Neural cell (in vitro differentiated cells): ENCODE data around the gene MRPL19. TPM values are rescaled to one million over a fixed set of nuclear protein-coding genes. Genes with fewer than 3 reads are reported as not detected.

Source experiments
- H2AFZ ChIP-seq: fragments of 200-600, 300-800 bp; sonication (generic), shearing (Covaris generic); 2 replicates; pipeline ENCODE4 v1.6.0; 2014; ENCODE audit warnings: low read depth, mild to moderate bottlenecking, antibody characterized with exemption, low read length, moderate library complexity
- H3F3A ChIP-seq: fragments of 200-600 bp; shearing (Covaris generic); 2 replicates; pipeline ENCODE4 v1.6.1; 2016; ENCODE audit warnings: mild to moderate bottlenecking, moderate library complexity, mixed read lengths, antibody characterized with exemption, low read length; ENCODE audit not compliant: insufficient read depth, poor library complexity, severe bottlenecking
- H3K27ac ChIP-seq: fragments of 200-600, 300-800 bp; sonication (generic), shearing (Covaris generic); 2 replicates; pipeline ENCODE4 v1.5.1; 2014; ENCODE audit warnings: mild to moderate bottlenecking, low read length, moderate library complexity
- H3K27me3 ChIP-seq: fragments of 300-800, 200-600 bp; sonication (generic), shearing (Covaris generic); 2 replicates; pipeline ENCODE4 v1.6.0; 2014; ENCODE audit warnings: mild to moderate bottlenecking, low read depth, low read length, moderate library complexity; ENCODE audit not compliant: insufficient read depth
- H3K36me3 ChIP-seq: fragments of 300-800, 200-600 bp; sonication (generic), shearing (Covaris generic); 2 replicates; pipeline ENCODE4 v1.5.1; 2014; ENCODE audit warnings: mild to moderate bottlenecking, antibody characterized with exemption, low read length, moderate library complexity; ENCODE audit not compliant: insufficient read depth
- H3K4me2 ChIP-seq: fragments of 300-800, 200-600 bp; sonication (generic), shearing (Covaris generic); 2 replicates; pipeline ENCODE4 v1.6.0; 2014; ENCODE audit warnings: mild to moderate bottlenecking, low read length
- H3K4me3 ChIP-seq: fragments of 300-800, 200-600 bp; sonication (generic), shearing (Covaris generic); 2 replicates; pipeline ENCODE4 v1.5.1; 2014; ENCODE audit warnings: mild to moderate bottlenecking, low read length, moderate library complexity
- H3K79me2 ChIP-seq: fragments of 200-600 bp; shearing (Covaris generic); replicated peaks from 2 replicates; pipeline ENCODE4 v1.6.0; 2014; ENCODE audit warnings: mild to moderate bottlenecking, low read length, moderate library complexity; ENCODE audit not compliant: insufficient read depth
- H3K9ac ChIP-seq: fragments of 300-800, 200-600 bp; sonication (generic), shearing (Covaris generic); 2 replicates; pipeline ENCODE4 v1.6.1; 2016; ENCODE audit warnings: mild to moderate bottlenecking, low read length, mixed read lengths
- H3K9me2 ChIP-seq: fragments of 200-600 bp; shearing (Covaris generic); 2 replicates; pipeline ENCODE4 v1.6.1; 2016; ENCODE audit warnings: mild to moderate bottlenecking, low read length, mixed read lengths; ENCODE audit not compliant: insufficient read depth
- H3K9me3 ChIP-seq: fragments of 200-600, 300-800 bp; sonication (generic), shearing (Covaris generic); 2 replicates; pipeline ENCODE4 v1.6.1; 2016; ENCODE audit warnings: mild to moderate bottlenecking, mixed run types, low read length, moderate library complexity, mixed read lengths
- H4K20me1 ChIP-seq: fragments of 200-600 bp; shearing (Covaris generic); 2 replicates; pipeline ENCODE4 v1.6.1; 2016; ENCODE audit warnings: mild to moderate bottlenecking, mixed run types; ENCODE audit not compliant: insufficient read depth
- EP300 ChIP-seq: fragments of 450-650 bp; conservative IDR thresholded peaks from 2 replicates; pipeline ENCODE4 v1.6.1; 2014; ENCODE audit warnings: antibody characterized with exemption, mild to moderate bottlenecking, moderate library complexity; ENCODE audit not compliant: poor library complexity, severe bottlenecking
- EZH2 ChIP-seq: fragments of 200-600, 300-800 bp; shearing (Covaris generic), sonication (generic); IDR thresholded peaks from 2 replicates; pipeline ENCODE4 v1.6.1; 2014; ENCODE audit warnings: antibody characterized with exemption, low read length, borderline replicate concordance, mild to moderate bottlenecking; ENCODE audit not compliant: insufficient read depth, poor library complexity, severe bottlenecking
- MXI1 ChIP-seq: fragments of 450-650 bp; conservative IDR thresholded peaks from 2 replicates; pipeline ENCODE4 v1.6.1; 2014; ENCODE audit warnings: antibody characterized with exemption, mild to moderate bottlenecking; ENCODE audit not compliant: poor library complexity, severe bottlenecking
- POLR2AphosphoS5 ChIP-seq: IDR thresholded peaks from 2 replicates; pipeline ENCODE4 v1.6.1; 2012
- RAD21 ChIP-seq: fragments of 450-650 bp; conservative IDR thresholded peaks from 2 replicates; pipeline ENCODE4 v1.6.1; 2014; ENCODE audit warnings: antibody characterized with exemption, mild to moderate bottlenecking, moderate library complexity
- REST ChIP-seq: IDR thresholded peaks from 2 replicates; pipeline ENCODE4 v1.6.1; 2012; ENCODE audit warnings: borderline replicate concordance
- SMC3 ChIP-seq: fragments of 450-650 bp; conservative IDR thresholded peaks from 2 replicates; pipeline ENCODE4 v1.6.1; 2014; ENCODE audit warnings: antibody characterized with exemption, mild to moderate bottlenecking, moderate library complexity; ENCODE audit not compliant: poor library complexity
- TAF1 ChIP-seq: IDR thresholded peaks from 2 replicates; pipeline ENCODE4 v1.6.1; 2012; ENCODE audit warnings: low read depth
- polyA plus RNA-seq: library from polyadenylated mRNA; depleted of rRNA; stranded (reverse); fragments of >200 nt; gene quantifications from 2 replicates; pipeline ENCODE4 v1.2.3, GENCODE V29; 2014
- TF ChIP-seq, protein P1 (sequence below): fragments of 450-650 bp; IDR thresholded peaks from 2 replicates; pipeline ENCODE4 v1.5.1; 2014; ENCODE audit warnings: antibody characterized with exemption, mild to moderate bottlenecking, moderate library complexity; ENCODE audit not compliant: poor library complexity, severe bottlenecking

MRPL19 gene
- polyA plus RNA-seq, 1 donor from 2014 or later = 28.1 TPM

DNA sequence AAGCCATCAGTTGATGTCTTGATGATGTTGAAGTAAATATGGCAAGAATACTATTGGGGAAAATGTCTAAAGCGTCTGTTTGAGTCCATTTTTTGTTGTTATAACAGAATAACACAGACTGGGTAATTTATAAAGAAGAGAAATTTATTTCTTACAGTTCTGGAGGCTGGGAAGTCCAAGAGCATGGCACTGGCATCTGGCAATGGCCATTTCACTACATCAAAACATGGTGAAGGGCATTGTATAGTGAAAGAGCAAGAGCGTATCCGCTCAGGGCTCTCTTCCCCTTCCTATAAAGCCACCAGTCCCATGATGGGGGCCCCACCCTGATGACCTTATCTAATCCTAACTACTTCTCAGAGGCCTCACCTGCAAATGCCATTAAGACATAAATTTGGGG is 29.6 kb upstream of the MRPL19 start:
- TF ChIP-seq MXI1 (no peak), REST (no peak), POLR2AphosphoS5 (no peak), TAF1 (no peak)
- TF ChIP-seq, protein P1, sequence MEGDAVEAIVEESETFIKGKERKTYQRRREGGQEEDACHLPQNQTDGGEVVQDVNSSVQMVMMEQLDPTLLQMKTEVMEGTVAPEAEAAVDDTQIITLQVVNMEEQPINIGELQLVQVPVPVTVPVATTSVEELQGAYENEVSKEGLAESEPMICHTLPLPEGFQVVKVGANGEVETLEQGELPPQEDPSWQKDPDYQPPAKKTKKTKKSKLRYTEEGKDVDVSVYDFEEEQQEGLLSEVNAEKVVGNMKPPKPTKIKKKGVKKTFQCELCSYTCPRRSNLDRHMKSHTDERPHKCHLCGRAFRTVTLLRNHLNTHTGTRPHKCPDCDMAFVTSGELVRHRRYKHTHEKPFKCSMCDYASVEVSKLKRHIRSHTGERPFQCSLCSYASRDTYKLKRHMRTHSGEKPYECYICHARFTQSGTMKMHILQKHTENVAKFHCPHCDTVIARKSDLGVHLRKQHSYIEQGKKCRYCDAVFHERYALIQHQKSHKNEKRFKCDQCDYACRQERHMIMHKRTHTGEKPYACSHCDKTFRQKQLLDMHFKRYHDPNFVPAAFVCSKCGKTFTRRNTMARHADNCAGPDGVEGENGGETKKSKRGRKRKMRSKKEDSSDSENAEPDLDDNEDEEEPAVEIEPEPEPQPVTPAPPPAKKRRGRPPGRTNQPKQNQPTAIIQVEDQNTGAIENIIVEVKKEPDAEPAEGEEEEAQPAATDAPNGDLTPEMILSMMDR = no peak
- H3F3A ChIP-seq = no peaks in the 10 kb centered on the region
- H4K20me1 ChIP-seq = no peaks in the 10 kb centered on the region
- no peak overlapping the region for H2AFZ ChIP-seq
- H3K36me3 ChIP-seq = no peaks in the 10 kb centered on the region
- H3K4me2 ChIP-seq = no peak overlapping the region
- H3K79me2 ChIP-seq = no peaks in the 10 kb centered on the region
- no peaks in the 10 kb centered on the region for H3K9me3 ChIP-seq
- H3K9ac ChIP-seq = no peak overlapping the region
- H3K9me2 ChIP-seq = no peaks in the 10 kb centered on the region
- no peak overlapping the region for H3K4me3 ChIP-seq
- no peak overlapping the region for H3K27ac ChIP-seq
- no peaks in the 10 kb centered on the region for H3K27me3 ChIP-seq

GRCh38 chr2:75619956-75620740 is 26.4 kb upstream of the MRPL19 start:
- no peaks in the 10 kb centered on the region for H3K27me3 ChIP-seq
- TF ChIP-seq TAF1 = no peak
- TF ChIP-seq EP300 = no peak
- TF ChIP-seq RAD21 = no peak
- no peak for TF ChIP-seq EZH2
- H3K79me2 ChIP-seq = no peaks in the 10 kb centered on the region
- no peak overlapping the region for H3K4me3 ChIP-seq
- no peaks in the 10 kb centered on the region for H3K9me3 ChIP-seq
- H3K4me2 ChIP-seq = no peak overlapping the region
- H3K9me2 ChIP-seq = no peaks in the 10 kb centered on the region
- no peak overlapping the region for H3K27ac ChIP-seq
- H3F3A ChIP-seq = no peaks in the 10 kb centered on the region
- no peak overlapping the region for H3K9ac ChIP-seq
- H4K20me1 ChIP-seq = no peaks in the 10 kb centered on the region
- H3K36me3 ChIP-seq = no peaks in the 10 kb centered on the region
- H2AFZ ChIP-seq = no peak overlapping the region

DNA sequence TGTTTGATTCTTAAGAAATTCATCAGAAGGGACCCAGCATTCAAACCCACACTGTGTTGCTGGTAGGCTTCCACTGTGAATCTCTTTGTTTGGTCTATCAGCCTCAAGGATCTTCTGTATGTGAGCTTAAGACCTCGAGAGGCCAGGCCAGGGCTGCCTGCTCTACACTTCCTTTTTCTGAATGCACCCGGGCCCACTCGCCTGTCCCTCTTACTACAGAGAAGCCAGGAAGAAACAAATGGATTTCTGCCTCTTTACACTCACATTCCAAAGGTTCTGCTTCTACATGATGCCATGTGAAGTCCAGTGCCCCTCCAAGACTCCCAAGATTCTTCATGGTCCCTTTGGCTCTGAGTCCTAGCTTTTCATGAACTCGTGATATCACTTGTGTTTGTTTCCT is 25.4 kb upstream of the MRPL19 start:
- Histone ChIP-seq H3K4me2 (no peak overlapping the region), H3K9me2 (no peaks in the 10 kb centered on the region), H3K9ac (no peak overlapping the region), H3K4me3 (no peak overlapping the region), H3K27me3 (no peaks in the 10 kb centered on the region), H3K9me3 (no peaks in the 10 kb centered on the region), H3K79me2 (no peaks in the 10 kb centered on the region), H3F3A (no peaks in the 10 kb centered on the region), H3K27ac (no peak overlapping the region), H2AFZ (no peak overlapping the region), H4K20me1 (no peaks in the 10 kb centered on the region), H3K36me3 (no peaks in the 10 kb centered on the region)
- TF ChIP-seq, protein P1 = no peak
- TF ChIP-seq POLR2AphosphoS5 (no peak), REST (no peak), EP300 (no peak), EZH2 (no peak), TAF1 (no peak), RAD21 (no peak), SMC3 (no peak), MXI1 (no peak)
